HUES64 (cell line): ENCODE results near the gene DNAH12.
"Not testable (repeated sequence)": the region's sequence is repeated elsewhere in the genome, so short reads cannot be mapped to it uniquely, and the experiment has no call there.

Source experiments
- H3K27ac ChIP-seq: 2 replicates; pipeline ENCODE4 v1.7.0; 2013; ENCODE audit warnings: low read depth, low read length, inconsistent platforms
- H3K27me3 ChIP-seq: 2 replicates; pipeline ENCODE4 v1.6.1; 2013; ENCODE audit warnings: mild to moderate bottlenecking, low read length; ENCODE audit not compliant: insufficient read depth
- H3K36me3 ChIP-seq: 2 replicates; pipeline ENCODE4 v1.6.1; 2013; ENCODE audit warnings: mild to moderate bottlenecking, low read length; ENCODE audit not compliant: insufficient read depth
- H3K4me1 ChIP-seq: 2 replicates; pipeline ENCODE4 v1.6.1; 2013; ENCODE audit warnings: mild to moderate bottlenecking, low read length, moderate library complexity; ENCODE audit not compliant: insufficient read depth
- H3K4me3 ChIP-seq: 2 replicates; pipeline ENCODE4 v1.5.1; 2013; ENCODE audit warnings: mild to moderate bottlenecking, low read length, moderate library complexity
- H3K9ac ChIP-seq: 2 replicates; pipeline ENCODE4 v1.6.1; 2013; ENCODE audit warnings: mild to moderate bottlenecking, low read depth, low read length
- H3K9me3 ChIP-seq: 2 replicates; pipeline ENCODE4 v1.6.1; 2013; ENCODE audit warnings: low read depth, low read length; ENCODE audit not compliant: insufficient read depth
- WGBS: fragments of 150-250, 120-280 bp; methylation state at CpG from one replicate; pipeline ENCODE4 v1.1.7; 2013; ENCODE audit warnings: missing lambda C conversion rate; 5-methylcytosine and 5-hydroxymethylcytosine counted together

DNAH12 gene

DNA sequence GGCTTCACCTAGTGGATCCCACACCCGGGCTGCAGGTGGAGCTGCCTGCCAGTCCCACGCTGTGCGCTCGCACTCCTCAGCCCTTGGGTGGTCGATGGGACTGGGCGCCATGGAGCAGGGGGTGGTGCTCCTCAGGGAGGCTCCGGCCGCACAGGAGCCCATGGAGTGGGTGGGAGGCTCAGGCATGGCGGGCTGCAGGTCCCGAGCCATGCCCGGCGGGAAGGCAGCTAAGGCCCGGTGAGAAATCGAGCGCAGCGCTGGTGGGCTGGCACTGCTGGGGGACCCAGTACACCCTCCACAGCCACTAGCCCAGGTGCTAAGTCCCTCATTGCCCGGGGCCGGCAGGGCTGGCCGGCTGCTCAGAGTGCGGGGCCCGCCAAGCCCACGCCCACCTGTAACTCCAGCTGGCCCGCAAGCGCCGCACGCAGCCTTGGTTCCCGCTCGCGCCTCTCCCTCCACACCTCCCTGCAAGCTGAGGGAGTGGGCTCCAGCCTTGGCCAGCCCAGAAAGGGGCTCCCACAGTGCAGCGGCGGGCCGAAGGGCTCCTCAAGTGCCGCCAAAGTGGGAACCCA is 94.8 kb downstream of the DNAH12 start:
- H3K9me3 ChIP-seq, H3K27me3 ChIP-seq, H3K9ac ChIP-seq, H3K4me1 ChIP-seq, H3K36me3 ChIP-seq, H3K4me3 ChIP-seq, H3K27ac ChIP-seq: not testable (repeated sequence)
- WGBS = 90% methylated on average over 32 of the region's 33 CpGs

DNA sequence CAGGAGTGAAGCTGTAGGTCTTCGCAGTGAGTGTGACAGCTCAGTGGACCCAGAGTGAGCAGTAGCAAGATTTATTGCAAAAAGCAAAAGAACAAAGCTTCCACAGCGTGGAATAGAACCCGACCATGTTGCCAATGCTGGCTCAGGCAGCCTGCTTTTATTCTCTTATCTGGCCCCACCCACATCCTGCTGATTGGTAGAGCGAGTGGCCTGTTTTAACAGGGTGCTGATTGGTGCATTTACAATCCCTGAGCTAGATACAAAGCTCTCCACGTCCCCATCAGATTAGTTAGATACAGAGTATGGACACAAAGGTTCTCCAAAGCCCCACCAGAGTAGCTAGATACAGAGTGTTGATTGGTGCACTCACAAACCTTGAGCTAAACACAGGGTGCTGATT is 95.7 kb downstream of the DNAH12 start:
- H3K36me3 ChIP-seq, H3K27me3 ChIP-seq, H3K9ac ChIP-seq, H3K4me1 ChIP-seq, H3K4me3 ChIP-seq, H3K9me3 ChIP-seq, H3K27ac ChIP-seq: not testable (repeated sequence)
- WGBS = 93% methylated on average over 5 of the region's 5 CpGs

DNA sequence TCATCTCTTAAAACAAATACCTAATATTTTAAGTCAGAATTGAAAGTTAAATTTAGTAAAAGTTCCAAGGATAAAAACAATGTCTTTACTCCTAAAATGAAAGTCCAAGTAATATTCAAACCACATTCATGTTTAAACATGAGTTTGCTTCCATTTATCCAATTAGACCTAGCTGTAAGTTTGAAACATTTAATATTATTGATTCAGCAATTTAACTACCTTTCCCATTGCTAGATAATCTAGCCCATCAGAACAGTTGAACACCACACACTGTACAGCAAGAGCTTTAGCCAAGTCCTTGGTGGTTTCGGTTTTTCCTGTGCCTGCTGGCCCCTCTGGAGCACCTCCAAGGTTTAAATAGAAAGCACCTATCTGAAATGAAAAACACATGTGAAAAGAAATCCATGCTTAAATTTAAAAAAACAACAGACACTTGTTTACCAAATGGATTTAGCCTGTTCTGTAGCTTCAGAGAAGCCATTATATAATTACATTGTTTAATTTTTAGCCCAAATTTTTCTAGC is 97.8 kb downstream of the DNAH12 start:
- Histone ChIP-seq H3K27ac (no peak overlapping the region), H3K9ac (no peak overlapping the region), H3K36me3 (no peaks in the 10 kb centered on the region), H3K9me3 (no peaks in the 10 kb centered on the region), H3K27me3 (no peaks in the 10 kb centered on the region), H3K4me3 (no peak overlapping the region), H3K4me1 (no peaks in the 10 kb centered on the region)
- WGBS = 92% methylated on average over 1 of the region's 1 CpG

DNA sequence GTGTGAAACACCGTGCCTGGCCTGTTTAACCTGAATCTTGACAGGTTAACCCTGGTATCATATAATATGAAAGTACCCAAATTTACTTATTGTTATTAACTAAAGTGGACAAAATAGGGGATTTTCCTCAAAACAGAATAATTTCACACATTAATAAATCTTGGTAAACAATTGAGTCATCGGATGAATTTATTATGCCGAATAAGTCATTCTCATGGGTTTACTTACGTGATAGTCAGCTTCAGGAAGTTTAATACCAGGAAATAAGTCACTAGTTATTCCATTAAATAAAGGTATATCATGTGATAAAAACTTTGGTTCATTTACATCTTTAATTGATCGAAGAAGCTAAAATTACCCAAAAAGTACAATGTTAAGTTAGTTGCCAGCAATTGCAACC is 99.7 kb downstream of the DNAH12 start:
- 99% methylated on average over 5 of the region's 5 CpGs for WGBS
- Histone ChIP-seq H3K4me1 (no peaks in the 10 kb centered on the region), H3K27me3 (no peaks in the 10 kb centered on the region), H3K9ac (no peak overlapping the region), H3K9me3 (no peaks in the 10 kb centered on the region), H3K27ac (no peak overlapping the region), H3K36me3 (no peaks in the 10 kb centered on the region), H3K4me3 (no peak overlapping the region)

DNA sequence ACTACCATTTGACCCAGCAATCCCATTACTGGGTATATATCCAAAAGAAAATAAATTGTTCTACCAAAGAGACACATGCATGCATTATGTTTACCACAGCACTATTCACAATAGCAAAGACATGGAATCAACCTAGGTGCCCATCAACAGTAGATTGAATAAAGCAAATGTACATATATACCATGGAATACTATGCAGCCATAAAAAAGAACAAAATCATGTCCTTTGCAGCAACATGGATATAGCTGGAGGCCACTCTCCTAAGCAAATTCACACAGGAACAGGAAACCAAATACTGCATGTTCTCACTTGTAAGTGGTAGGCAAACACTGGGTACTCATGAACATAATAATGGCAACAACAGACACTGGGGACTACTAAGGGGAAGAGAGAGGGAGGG is 104.0 kb downstream of the DNAH12 start:
- H3K9me3 ChIP-seq, H3K27ac ChIP-seq, H3K36me3 ChIP-seq, H3K4me1 ChIP-seq, H3K9ac ChIP-seq, H3K4me3 ChIP-seq, H3K27me3 ChIP-seq: not testable (repeated sequence)

DNA sequence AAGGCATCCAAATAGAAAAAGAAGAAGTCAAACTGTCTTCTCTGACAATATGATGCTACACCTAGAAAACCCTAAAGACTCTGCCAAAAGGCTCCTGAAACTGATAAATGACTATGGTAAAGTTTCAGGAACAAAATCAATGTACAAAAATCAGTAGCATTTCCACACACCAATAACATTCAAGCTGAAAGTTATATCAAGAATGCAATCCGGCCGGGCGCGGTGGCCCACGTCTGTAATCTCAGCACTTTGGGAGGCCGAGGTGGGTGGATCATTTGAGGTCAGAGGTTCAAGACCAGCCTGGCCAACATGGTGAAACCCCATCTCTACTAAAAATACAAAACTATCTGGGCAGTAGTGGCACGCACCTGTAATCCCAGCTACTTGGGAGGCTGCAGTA is 105.7 kb downstream of the DNAH12 start:
- H3K36me3 ChIP-seq, H3K4me3 ChIP-seq: not testable (repeated sequence)
- 84% methylated on average over 7 of the region's 7 CpGs for WGBS

DNA sequence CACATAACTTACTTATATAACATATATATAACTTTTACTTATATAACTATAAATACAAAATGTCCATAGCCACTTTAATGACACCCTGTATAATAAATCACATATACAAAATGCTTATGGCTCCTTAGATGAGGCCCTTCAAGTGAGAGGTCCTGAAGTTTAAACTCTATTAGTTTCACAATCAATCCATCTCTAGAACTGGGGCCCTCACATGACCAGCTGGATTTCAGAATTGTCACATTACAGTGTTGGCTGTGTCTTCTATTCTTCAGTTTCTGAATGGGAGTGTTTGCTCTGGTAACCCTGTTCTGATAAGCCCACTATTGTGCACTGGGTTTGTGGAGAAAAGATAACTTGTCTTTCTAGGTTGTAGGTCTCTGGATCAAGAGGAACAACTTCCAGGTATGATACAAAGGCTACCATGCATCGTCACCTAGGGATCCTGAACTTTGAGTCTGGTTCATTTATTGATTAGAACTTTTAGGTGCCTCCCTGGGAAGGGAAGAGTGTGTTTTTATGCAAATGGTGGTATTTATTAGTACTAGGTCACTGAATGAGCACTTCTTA is 107.9 kb downstream of the DNAH12 start:
- Histone ChIP-seq H3K4me3 (no peak overlapping the region), H3K9me3 (no peaks in the 10 kb centered on the region), H3K36me3 (no peaks in the 10 kb centered on the region), H3K9ac (no peak overlapping the region), H3K4me1 (no peaks in the 10 kb centered on the region), H3K27me3 (no peaks in the 10 kb centered on the region), H3K27ac (no peak overlapping the region)
- 98% methylated on average over 1 of the region's 1 CpG for WGBS

More for the DNA sequence above, 105.7 kb downstream of the DNAH12 start:
- H3K27me3 ChIP-seq, H3K9me3 ChIP-seq, H3K4me1 ChIP-seq, H3K27ac ChIP-seq, H3K9ac ChIP-seq: not testable (repeated sequence)

DNA sequence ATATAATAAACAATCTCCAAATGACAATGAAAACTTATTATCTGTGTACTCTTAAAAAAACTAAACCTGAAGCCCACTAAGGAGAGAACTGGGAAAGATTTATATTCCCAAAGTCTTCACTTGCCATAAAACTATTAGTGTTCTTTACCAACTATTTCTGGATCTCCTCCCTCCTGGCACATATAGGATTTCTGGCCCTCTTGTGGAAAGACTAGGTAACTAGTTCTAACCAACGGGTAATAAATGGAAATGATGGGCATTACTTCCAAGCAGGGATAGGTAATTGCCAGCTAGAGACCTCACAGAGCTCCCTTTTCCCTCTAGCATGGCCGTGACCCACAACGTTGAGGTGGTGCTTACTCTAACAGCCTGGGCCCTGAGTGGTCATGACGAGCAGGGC is 110.1 kb downstream of the DNAH12 start:
- Histone ChIP-seq H3K27me3 (no peaks in the 10 kb centered on the region), H3K9me3 (no peaks in the 10 kb centered on the region), H3K36me3 (no peaks in the 10 kb centered on the region), H3K4me1 (no peaks in the 10 kb centered on the region), H3K4me3 (no peak overlapping the region), H3K9ac (no peak overlapping the region), H3K27ac (no peak overlapping the region)
- 32% methylated on average over 3 of the region's 4 CpGs for WGBS

DNA sequence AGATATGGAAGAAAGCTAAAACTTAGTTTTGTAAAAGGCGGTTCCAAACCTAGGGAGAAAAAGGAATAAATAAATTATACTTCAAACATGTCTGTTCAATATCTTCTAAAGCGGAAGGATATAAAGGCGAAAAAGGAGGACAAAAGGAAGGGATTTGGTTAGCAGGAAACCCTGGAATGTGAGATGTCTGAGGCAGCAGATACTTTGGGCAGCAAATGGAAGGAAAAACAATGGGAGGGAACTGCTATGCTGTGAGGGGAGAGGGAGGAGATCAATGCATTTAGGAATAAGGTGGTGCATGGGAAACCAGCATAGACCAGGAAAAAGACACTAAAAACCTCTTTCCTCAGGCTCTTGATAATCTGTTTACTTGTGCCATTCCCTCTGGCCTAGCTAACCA is 120.8 kb downstream of the DNAH12 start:
- no peak overlapping the region for H3K9ac ChIP-seq
- WGBS = 83% methylated on average over 2 of the region's 3 CpGs
- no peaks in the 10 kb centered on the region for H3K36me3 ChIP-seq
- H3K27me3 ChIP-seq = no peaks in the 10 kb centered on the region
- no peak overlapping the region for H3K4me3 ChIP-seq
- peaks cover 7% of the 10 kb centered on the region; the same call in 1 of the 2 replicates for H3K4me1 ChIP-seq
- no peak overlapping the region for H3K27ac ChIP-seq
- H3K9me3 ChIP-seq = no peaks in the 10 kb centered on the region

DNA sequence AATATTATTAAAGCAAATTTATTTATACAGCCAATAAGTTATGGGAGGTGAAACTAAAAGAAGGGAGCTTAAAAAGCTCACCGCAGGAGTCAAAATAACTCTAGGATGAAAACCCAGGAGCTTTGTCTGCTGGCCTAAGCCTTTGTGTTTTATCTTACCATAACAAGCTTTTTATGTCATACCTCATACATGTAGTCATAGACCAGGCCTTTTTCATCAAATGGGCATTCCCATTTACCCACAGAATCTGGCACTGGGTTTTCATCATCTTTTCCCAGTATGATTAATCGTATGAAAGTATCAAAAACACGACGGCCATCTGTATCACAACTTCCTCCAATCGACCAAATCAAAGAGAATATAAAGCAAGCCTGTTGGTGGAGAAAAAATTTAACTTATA is 122.8 kb downstream of the DNAH12 start:
- no peaks in the 10 kb centered on the region for H3K9me3 ChIP-seq
- no peaks in the 10 kb centered on the region for H3K27me3 ChIP-seq
- H3K27ac ChIP-seq = no peak overlapping the region
- no peak overlapping the region for H3K9ac ChIP-seq
- H3K36me3 ChIP-seq = no peaks in the 10 kb centered on the region
- H3K4me1 ChIP-seq = peaks cover 7% of the 10 kb centered on the region; the same call in 1 of the 2 replicates
- 96% methylated on average over 4 of the region's 5 CpGs for WGBS
- no peak overlapping the region for H3K4me3 ChIP-seq

DNA sequence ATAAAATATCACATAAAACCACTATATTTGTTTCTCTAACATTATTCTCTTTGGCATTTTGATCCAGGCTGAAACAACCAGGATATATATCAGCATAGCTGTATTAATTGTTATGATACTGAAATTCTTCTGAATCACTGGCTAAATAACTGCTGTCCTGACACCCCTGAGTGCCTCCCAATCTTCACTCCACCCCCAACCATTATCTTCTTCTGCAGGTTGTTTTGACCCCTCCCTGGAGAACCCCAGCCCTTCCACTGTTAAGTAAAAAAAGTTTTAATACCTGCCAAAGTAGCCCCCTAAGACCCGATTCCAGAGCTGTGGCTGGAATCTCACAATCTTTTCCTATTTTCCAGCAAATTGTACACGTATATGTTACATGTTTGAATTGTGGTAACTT is 124.1 kb downstream of the DNAH12 start:
- WGBS = 86% methylated on average over 2 of the region's 2 CpGs
- no peak overlapping the region for H3K9ac ChIP-seq

DNA sequence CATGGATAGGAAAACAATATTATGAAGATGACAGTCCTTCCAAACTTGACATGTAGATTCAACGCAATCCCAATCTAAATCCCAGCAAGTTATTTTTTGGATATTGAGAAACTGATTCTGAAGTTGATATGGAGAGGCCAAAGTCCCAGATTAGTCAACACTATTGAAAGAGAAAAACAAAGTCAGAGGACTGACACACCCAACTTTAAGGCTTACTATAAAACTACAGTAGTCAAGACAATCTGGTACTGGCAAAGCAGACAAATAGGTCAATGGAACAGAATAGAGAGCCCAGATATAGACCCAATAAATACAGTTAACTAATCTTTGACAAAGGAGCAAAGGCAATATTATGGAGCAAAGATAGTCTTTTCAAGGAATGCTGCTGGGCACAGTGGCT is 132.4 kb downstream of the DNAH12 start:
- Histone ChIP-seq H3K27ac (no peak overlapping the region), H3K9ac (no peak overlapping the region), H3K9me3 (no peaks in the 10 kb centered on the region), H3K4me3 (no peak overlapping the region), H3K36me3 (no peaks in the 10 kb centered on the region), H3K27me3 (no peaks in the 10 kb centered on the region), H3K4me1 (no peaks in the 10 kb centered on the region)
- WGBS = no CpG with 5 or more reads among the region's 1 CpG

More for the DNA sequence above, 124.1 kb downstream of the DNAH12 start:
- H3K36me3 ChIP-seq = no peaks in the 10 kb centered on the region
- H3K4me3 ChIP-seq = no peak overlapping the region
- H3K27ac ChIP-seq = no peak overlapping the region
- H3K9me3 ChIP-seq = no peaks in the 10 kb centered on the region
- H3K4me1 ChIP-seq = peaks cover 7% of the 10 kb centered on the region; the same call in 1 of the 2 replicates
- no peaks in the 10 kb centered on the region for H3K27me3 ChIP-seq
